ENCODE measurements around the gene EXOC4.

DNA sequence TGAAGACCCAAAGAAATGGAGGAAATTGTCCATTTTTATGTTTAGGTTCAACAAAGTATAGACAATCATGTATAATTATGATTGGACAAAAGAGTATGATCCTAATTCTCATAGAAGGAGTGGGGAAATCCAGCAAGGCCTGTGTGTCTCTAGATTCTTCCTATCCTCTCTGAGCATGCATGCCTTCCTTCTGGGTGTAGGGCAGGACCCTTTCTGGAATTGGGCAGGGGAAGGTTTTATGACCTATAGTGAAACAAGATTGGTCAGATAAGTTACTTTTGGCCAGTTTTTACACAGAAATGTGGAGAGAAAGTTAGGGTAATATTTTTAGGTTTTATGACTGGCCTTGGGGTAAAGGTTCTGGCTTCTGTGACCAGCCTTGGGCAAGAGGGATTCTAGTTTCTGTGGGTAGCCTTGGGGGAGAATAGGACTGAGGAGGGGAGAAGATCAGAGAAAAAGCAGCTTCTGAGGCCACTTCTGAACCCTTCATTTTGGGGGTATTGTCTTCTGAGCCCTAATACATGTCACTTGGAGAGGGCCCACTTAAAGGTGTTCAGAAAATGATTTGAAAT, 289.4 kb downstream of the EXOC4 start:
- TF ChIP-seq CTCF (IDR thresholded peaks at IDR 0.05; ENCODE audit: low read depth, low read length, poor library complexity, severe bottlenecking): no peak
- TF ChIP-seq EZH2phosphoT487 (IDR thresholded peaks at IDR 0.05; ENCODE audit: borderline replicate concordance, low read length): no peak

Measured in DOHH2 (cell line).